Cerebellar nuclear complex (tissue), 1 donor: ENCODE measurements around the gene TUT4.

Experiments used
- DNase-seq, 2 experiments: peaks; one replicate each; lab custom pipeline; 2025; lab: John Stamatoyannopoulos, UW

Gene TUT4

GRCh38 chr1:52472384-52472783, 80.5 kb downstream of the TUT4 start:
- no peak for DNase-seq

- no peak for DNase-seq
Measured at GRCh38 chr1:52469108-52469507, 83.8 kb downstream of the TUT4 start.

- DNase-seq, result no peak
Measured at GRCh38 chr1:52463891-52464290, 89.0 kb downstream of the TUT4 start.

- no peak for DNase-seq
Measured at GRCh38 chr1:52461821-52462220, 91.1 kb downstream of the TUT4 start.

- no peak for DNase-seq
Measured at GRCh38 chr1:52460694-52461093, 92.2 kb downstream of the TUT4 start.

- DNase-seq, result no peak
Measured at GRCh38 chr1:52455686-52456085, 97.2 kb downstream of the TUT4 start.

- no peak for DNase-seq
Measured at GRCh38 chr1:52454779-52455178, 98.1 kb downstream of the TUT4 start.

- DNase-seq, result no peak
Measured at GRCh38 chr1:52454127-52454526, 98.8 kb downstream of the TUT4 start.

GRCh38 chr1:52444463-52444862, 108.4 kb downstream of the TUT4 start:
- DNase-seq, result no peak

GRCh38 chr1:52439976-52440375, 112.9 kb downstream of the TUT4 start:
- DNase-seq, result no peak

GRCh38 chr1:52436817-52437216, 116.1 kb downstream of the TUT4 start:
- DNase-seq, result no peak

GRCh38 chr1:52435650-52436049, 117.2 kb downstream of the TUT4 start:
- no peak for DNase-seq

GRCh38 chr1:52435211-52435610, 117.7 kb downstream of the TUT4 start:
- DNase-seq, result no peak

GRCh38 chr1:52432807-52433206, 120.1 kb downstream of the TUT4 start:
- DNase-seq, result no peak

- no peak for DNase-seq
Measured at GRCh38 chr1:52427152-52427551, 125.7 kb downstream of the TUT4 start.

GRCh38 chr1:52426371-52426770, 126.5 kb downstream of the TUT4 start:
- DNase-seq, result no peak

GRCh38 chr1:52424813-52425212, 128.1 kb downstream of the TUT4 start:
- DNase-seq, result no peak

GRCh38 chr1:52424231-52424636, 128.7 kb downstream of the TUT4 start:
- DNase-seq, result no peak

- no peak for DNase-seq
Measured at GRCh38 chr1:52423771-52424170, 129.1 kb downstream of the TUT4 start.

- DNase-seq, result no peak
Measured at GRCh38 chr1:52423055-52423454, 129.8 kb downstream of the TUT4 start.

GRCh38 chr1:52420713-52421112, 132.2 kb downstream of the TUT4 start:
- DNase-seq, result no peak

- DNase-seq, result no peak
Measured at GRCh38 chr1:52416811-52417210, 136.1 kb downstream of the TUT4 start.

- no peak for DNase-seq
Measured at GRCh38 chr1:52414942-52415341, 137.9 kb downstream of the TUT4 start.

- no peak for DNase-seq
Measured at GRCh38 chr1:52413410-52413989, 139.4 kb downstream of the TUT4 start.

- no peak for DNase-seq
Measured at GRCh38 chr1:52404975-52405338, 147.9 kb downstream of the TUT4 start.
